Retinal pigment epithelial cell (primary cell): ENCODE measurements around the gene ROR2.

Source experiments
- DNase-seq: peaks from one replicate; pipeline ENCODE4 v3.0.0-alpha.2; 2010; ENCODE audit warnings: low read depth
- H3K4me3 ChIP-seq: 2 replicates; pipeline ENCODE4 v1.5.1; 2011; ENCODE audit warnings: mild to moderate bottlenecking, low read length, control low read depth, moderate library complexity
- CTCF ChIP-seq: conservative IDR thresholded peaks from 2 replicates; pipeline ENCODE4 v1.5.1; 2011; ENCODE audit warnings: low read depth, low read length, control low read depth, inconsistent platforms

ROR2 gene

GRCh38 chr9:91786132-91786896, 163.7 kb downstream of the ROR2 start:
- DNase-seq = no peak
- H3K4me3 ChIP-seq = no peak overlapping the region
- TF ChIP-seq CTCF = no peak

GRCh38 chr9:91785447-91785842, 164.6 kb downstream of the ROR2 start:
- no peak for TF ChIP-seq CTCF
- no peak for DNase-seq
- H3K4me3 ChIP-seq = no peak overlapping the region

GRCh38 chr9:91784673-91785446, 165.2 kb downstream of the ROR2 start:
- H3K4me3 ChIP-seq = no peak overlapping the region
- DNase-seq = no peak
- TF ChIP-seq CTCF = no peak

- no peak for DNase-seq
- TF ChIP-seq CTCF = no peak
- H3K4me3 ChIP-seq = no peak overlapping the region
Measured at GRCh38 chr9:91783876-91784672, 166.0 kb downstream of the ROR2 start.

GRCh38 chr9:91783411-91783810, 166.6 kb downstream of the ROR2 start:
- DNase-seq = no peak
- no peak for TF ChIP-seq CTCF
- H3K4me3 ChIP-seq = no peak overlapping the region

GRCh38 chr9:91782708-91783214, 167.3 kb downstream of the ROR2 start:
- no peak for DNase-seq
- TF ChIP-seq CTCF = no peak
- H3K4me3 ChIP-seq = no peak overlapping the region
